Panc1 (cell line): ENCODE measurements around the gene LRRC8E. TPM values are rescaled to one million over a fixed set of nuclear protein-coding genes. Genes with fewer than 3 reads are reported as not detected.

Experiments used
- ATAC-seq: fragments of 200-7000 bp; cut with Tn5 transposase; 2 replicates; pipeline ENCODE4 v1.9.1; 2020; ENCODE audit warnings: mild to moderate bottlenecking, moderate library complexity
- BruUV-seq: library from RNA; stranded (reverse); fragments of 400-500 nt; replicated peaks from 2 replicates; lab custom pipeline; 2021; lab: Mats Ljungman, UMichigan
- CTCF ChIA-PET: fragments of 300-600 bp; sonication (Branson Sonifier 250); formaldehyde crosslinking; loops from one replicate; lab custom pipeline; 2022; ENCODE audit warnings: antibody characterized with exemption; lab: Charles Lee
- POLR2A ChIA-PET: fragments of 300-600 bp; sonication (Branson Sonifier 250); formaldehyde crosslinking; loops from one replicate; lab custom pipeline; 2022; ENCODE audit warnings: antibody characterized with exemption; lab: Charles Lee
- DNase-seq: peaks from one replicate; pipeline ENCODE4 v3.0.0-alpha.2; 2010; ENCODE audit warnings: low read depth, low spot score
- H3K27ac ChIP-seq: 2 replicates; pipeline ENCODE4 v1.5.1; 2011; ENCODE audit warnings: mild to moderate bottlenecking, low read length, inconsistent platforms
- H3K27me3 ChIP-seq: fragments of 200-500 bp; sonication (Bioruptor generic); 2 replicates; pipeline ENCODE4 v1.6.0; 2014; ENCODE audit warnings: low read length, inconsistent platforms; ENCODE audit not compliant: control insufficient read depth, insufficient read depth
- H3K36me3 ChIP-seq: fragments of 200-500 bp; sonication (Bioruptor generic); 2 replicates; pipeline ENCODE4 v1.5.1; 2014; ENCODE audit warnings: inconsistent platforms, mild to moderate bottlenecking, low read length, moderate library complexity; ENCODE audit not compliant: control insufficient read depth, insufficient read depth
- H3K4me1 ChIP-seq: 2 replicates; pipeline ENCODE4 v1.5.1; 2011; ENCODE audit warnings: inconsistent platforms, mild to moderate bottlenecking, low read length, moderate library complexity; ENCODE audit not compliant: control insufficient read depth, insufficient read depth
- H3K4me3 ChIP-seq, 2 experiments: 2 replicates each; pipeline ENCODE4 v1.5.1; 2011 to 2012; ENCODE audit warnings: low read depth in 2 of 2, low read length in 2 of 2, mild to moderate bottlenecking in 2 of 2, inconsistent platforms in 1 of 2, moderate library complexity in 1 of 2
- H3K9me3 ChIP-seq: fragments of 200-500 bp; sonication (Bioruptor generic); 2 replicates; pipeline ENCODE4 v1.5.1; 2014; ENCODE audit warnings: low read depth, mild to moderate bottlenecking, inconsistent platforms, low read length, moderate library complexity; ENCODE audit not compliant: control insufficient read depth, insufficient read depth
- POLR2AphosphoS5 ChIP-seq: IDR thresholded peaks from 2 replicates; pipeline ENCODE4 v1.6.1; 2012; ENCODE audit warnings: mild to moderate bottlenecking, low read depth, low read length, moderate library complexity
- SIN3A ChIP-seq: IDR thresholded peaks from 2 replicates; pipeline ENCODE4 v1.6.1; 2012; ENCODE audit warnings: low read depth, mild to moderate bottlenecking, low read length, moderate library complexity, borderline replicate concordance; ENCODE audit not compliant: insufficient read depth
- TCF7L2 ChIP-seq: IDR thresholded peaks from 2 replicates; pipeline ENCODE4 v1.6.1; 2011; ENCODE audit warnings: mild to moderate bottlenecking, low read depth, low read length, inconsistent platforms
- in situ Hi-C: cut with HindIII; loops from 2 replicates; pipeline ENCODE4 v1.10.0; 2016; ENCODE audit warnings: low sequenced_read_pairs, low pct_unique_long_range_greater_than_20kb
- intact Hi-C: fragments of 100-400 bp; cut with micrococcal nuclease; formaldehyde crosslinking; loops from one replicate; pipeline ENCODE4 v1.10.0; 2022; ENCODE audit not compliant: unreplicated experiment
- total RNA-seq: library from RNA; stranded (reverse); gene quantifications from one replicate; pipeline ENCODE4 v1.2.1, GENCODE V29; 2021; ENCODE audit not compliant: unreplicated experiment
- TF ChIP-seq, protein P1 (sequence below): fragments of 450-650 bp; IDR thresholded peaks from 2 replicates; pipeline ENCODE4 v1.5.1; 2017; ENCODE audit warnings: mild to moderate bottlenecking
- TF ChIP-seq, protein P2 (sequence below), 2 experiments: IDR thresholded peaks; 2 replicates each; pipeline ENCODE4 v1.6.1; 2011 to 2012; ENCODE audit warnings: low read depth in 2 of 2, control low read depth in 1 of 2, low read length in 1 of 2, mild to moderate bottlenecking in 1 of 2, moderate library complexity in 1 of 2; ENCODE audit not compliant: insufficient read depth in 1 of 2

LRRC8E gene
- total RNA-seq, 1 experiment from 2014 or later: 5.0 TPM

DNA sequence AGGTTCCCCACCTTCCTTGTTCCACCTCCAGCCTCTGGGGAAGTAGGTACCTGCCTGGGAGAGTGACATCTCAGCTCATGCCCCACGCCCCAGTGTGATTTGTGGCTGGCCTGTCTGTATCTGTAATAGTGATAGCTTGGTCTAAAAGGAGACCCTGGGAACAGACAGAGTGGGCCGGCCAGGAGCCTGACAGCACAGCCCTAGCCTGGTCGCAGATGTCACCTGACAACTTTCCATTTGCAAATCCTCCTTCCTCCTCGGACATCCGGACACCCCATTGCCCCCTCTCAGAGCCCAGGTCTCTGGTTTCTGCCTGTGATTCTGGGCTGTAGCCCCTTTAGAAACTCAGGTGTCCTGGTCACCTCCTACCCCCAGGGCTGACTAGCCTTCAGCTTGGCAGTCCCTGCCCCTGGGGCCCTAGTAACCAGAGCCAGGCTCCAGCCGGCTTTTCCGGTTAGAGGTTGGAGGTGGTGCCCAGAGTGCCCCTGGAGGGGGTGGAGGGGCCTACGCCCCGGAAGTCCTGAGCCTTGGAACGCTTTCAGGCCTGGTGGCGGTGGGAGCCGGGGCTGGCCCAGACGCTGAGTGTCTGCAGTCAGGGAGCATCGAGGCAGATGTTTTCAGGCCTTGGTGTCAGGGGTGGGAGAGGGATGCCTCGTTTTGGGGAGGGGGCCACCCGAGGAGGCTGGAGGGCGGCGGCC, 6.5 kb downstream of the LRRC8E start:
- no peaks in the 10 kb centered on the region for H3K36me3 ChIP-seq
- in situ Hi-C loops (no loop called here), intact Hi-C loops (no loop called here)
- H3K4me3 ChIP-seq: no peak overlapping the region
- no peaks in the 10 kb centered on the region; the same call in 1 of the 2 replicates for H3K4me1 ChIP-seq
- H3K27me3 ChIP-seq: no peaks in the 10 kb centered on the region
- no peak overlapping the region for H3K27ac ChIP-seq
- ChIA-PET CTCF (no interaction called here), POLR2A (interaction anchor here (0.6 kb wide), 2 partner anchors 11 to 42 kb away, joined by 3 to 5 read pairs; no protein-coding TSS in a partner anchor)
- no peak for DNase-seq
- BruUV-seq: no TSS peak
- ATAC-seq: no peak; the same call in 1 of the 2 replicates
- TF ChIP-seq POLR2AphosphoS5: no peak
- no peaks in the 10 kb centered on the region for H3K9me3 ChIP-seq

DNA sequence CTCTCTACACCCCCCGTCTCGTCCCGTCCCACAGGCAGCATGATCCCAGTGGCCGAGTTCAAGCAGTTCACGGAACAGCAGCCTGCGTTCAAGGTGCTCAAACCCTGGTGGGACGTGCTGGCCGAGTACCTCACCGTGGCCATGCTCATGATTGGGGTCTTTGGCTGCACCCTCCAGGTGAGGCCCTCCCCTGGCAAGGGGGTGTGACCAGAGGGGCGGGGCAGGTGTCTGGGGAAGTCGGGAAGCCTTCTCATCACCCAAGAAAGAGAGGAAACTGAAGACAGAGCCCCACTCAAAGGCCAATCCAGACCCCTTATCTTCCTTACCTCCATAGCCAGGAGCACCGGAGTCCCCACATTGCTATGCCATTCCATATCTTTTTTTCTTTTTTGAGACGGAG, 7.3 kb downstream of the LRRC8E start:
- H3K4me1 ChIP-seq: no peaks in the 10 kb centered on the region; the same call in 1 of the 2 replicates
- no peaks in the 10 kb centered on the region for H3K27me3 ChIP-seq
- intact Hi-C loops: no loop called here
- ChIA-PET POLR2A (no interaction called here), CTCF (no interaction called here)
- H3K36me3 ChIP-seq: no peaks in the 10 kb centered on the region
- no peaks in the 10 kb centered on the region for H3K9me3 ChIP-seq
- in situ Hi-C loops: no loop called here
- ATAC-seq: no peak
- H3K4me3 ChIP-seq: no peak overlapping the region
- no TSS peak for BruUV-seq
- H3K27ac ChIP-seq: no peak overlapping the region
- DNase-seq: no peak
- no peak for TF ChIP-seq SIN3A
- TF ChIP-seq, protein P1, sequence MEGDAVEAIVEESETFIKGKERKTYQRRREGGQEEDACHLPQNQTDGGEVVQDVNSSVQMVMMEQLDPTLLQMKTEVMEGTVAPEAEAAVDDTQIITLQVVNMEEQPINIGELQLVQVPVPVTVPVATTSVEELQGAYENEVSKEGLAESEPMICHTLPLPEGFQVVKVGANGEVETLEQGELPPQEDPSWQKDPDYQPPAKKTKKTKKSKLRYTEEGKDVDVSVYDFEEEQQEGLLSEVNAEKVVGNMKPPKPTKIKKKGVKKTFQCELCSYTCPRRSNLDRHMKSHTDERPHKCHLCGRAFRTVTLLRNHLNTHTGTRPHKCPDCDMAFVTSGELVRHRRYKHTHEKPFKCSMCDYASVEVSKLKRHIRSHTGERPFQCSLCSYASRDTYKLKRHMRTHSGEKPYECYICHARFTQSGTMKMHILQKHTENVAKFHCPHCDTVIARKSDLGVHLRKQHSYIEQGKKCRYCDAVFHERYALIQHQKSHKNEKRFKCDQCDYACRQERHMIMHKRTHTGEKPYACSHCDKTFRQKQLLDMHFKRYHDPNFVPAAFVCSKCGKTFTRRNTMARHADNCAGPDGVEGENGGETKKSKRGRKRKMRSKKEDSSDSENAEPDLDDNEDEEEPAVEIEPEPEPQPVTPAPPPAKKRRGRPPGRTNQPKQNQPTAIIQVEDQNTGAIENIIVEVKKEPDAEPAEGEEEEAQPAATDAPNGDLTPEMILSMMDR: no peak
- TF ChIP-seq, protein P2, sequence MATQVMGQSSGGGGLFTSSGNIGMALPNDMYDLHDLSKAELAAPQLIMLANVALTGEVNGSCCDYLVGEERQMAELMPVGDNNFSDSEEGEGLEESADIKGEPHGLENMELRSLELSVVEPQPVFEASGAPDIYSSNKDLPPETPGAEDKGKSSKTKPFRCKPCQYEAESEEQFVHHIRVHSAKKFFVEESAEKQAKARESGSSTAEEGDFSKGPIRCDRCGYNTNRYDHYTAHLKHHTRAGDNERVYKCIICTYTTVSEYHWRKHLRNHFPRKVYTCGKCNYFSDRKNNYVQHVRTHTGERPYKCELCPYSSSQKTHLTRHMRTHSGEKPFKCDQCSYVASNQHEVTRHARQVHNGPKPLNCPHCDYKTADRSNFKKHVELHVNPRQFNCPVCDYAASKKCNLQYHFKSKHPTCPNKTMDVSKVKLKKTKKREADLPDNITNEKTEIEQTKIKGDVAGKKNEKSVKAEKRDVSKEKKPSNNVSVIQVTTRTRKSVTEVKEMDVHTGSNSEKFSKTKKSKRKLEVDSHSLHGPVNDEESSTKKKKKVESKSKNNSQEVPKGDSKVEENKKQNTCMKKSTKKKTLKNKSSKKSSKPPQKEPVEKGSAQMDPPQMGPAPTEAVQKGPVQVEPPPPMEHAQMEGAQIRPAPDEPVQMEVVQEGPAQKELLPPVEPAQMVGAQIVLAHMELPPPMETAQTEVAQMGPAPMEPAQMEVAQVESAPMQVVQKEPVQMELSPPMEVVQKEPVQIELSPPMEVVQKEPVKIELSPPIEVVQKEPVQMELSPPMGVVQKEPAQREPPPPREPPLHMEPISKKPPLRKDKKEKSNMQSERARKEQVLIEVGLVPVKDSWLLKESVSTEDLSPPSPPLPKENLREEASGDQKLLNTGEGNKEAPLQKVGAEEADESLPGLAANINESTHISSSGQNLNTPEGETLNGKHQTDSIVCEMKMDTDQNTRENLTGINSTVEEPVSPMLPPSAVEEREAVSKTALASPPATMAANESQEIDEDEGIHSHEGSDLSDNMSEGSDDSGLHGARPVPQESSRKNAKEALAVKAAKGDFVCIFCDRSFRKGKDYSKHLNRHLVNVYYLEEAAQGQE (IDR thresholded peaks at IDR 0.05; ENCODE audit: insufficient read depth in 1 of 2, low read depth in 2 of 2, low read length in 1 of 2): no peak
- TF ChIP-seq POLR2AphosphoS5: no peak
- no peak for TF ChIP-seq TCF7L2

DNA sequence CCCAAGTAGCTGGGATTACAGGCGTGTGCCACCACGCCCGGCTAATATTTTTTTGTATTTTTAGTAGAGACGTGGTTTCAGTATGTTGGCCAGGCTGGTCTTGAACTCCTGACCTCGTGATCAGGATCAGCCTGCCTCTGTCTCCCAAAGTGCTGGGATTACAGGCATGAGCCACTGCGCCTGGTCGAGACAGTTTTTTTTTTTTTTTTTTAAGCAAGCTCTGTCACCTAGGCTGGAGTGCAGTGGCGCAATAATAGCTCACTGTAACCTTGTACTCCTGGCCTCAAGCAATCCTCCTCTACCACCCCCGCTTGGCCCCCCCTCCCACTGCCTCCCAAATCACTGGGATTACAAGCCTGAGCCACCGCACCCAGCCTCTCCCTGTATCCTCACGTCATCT, 9.0 kb downstream of the LRRC8E start:
- ChIA-PET POLR2A (no interaction called here), CTCF (interaction anchor here (0.6 kb wide), 1 partner anchor 286 kb away, joined by 10 read pairs; no protein-coding TSS in a partner anchor)
- TF ChIP-seq, protein P1: no peak
- no peak for TF ChIP-seq POLR2AphosphoS5
- no peak for TF ChIP-seq SIN3A
- TF ChIP-seq, protein P2 (IDR thresholded peaks at IDR 0.05; ENCODE audit: insufficient read depth in 1 of 2, low read depth in 2 of 2, low read length in 1 of 2): no peak
- TF ChIP-seq TCF7L2: no peak
- Histone ChIP-seq H3K36me3 (no peaks in the 10 kb centered on the region), H3K4me1 (no peaks in the 10 kb centered on the region; the same call in 1 of the 2 replicates), H3K27ac (no peak overlapping the region), H3K4me3 (no peak overlapping the region), H3K27me3 (no peaks in the 10 kb centered on the region), H3K9me3 (no peaks in the 10 kb centered on the region)
- no peak for ATAC-seq
- in situ Hi-C loops (no loop called here), intact Hi-C loops (no loop called here)
- BruUV-seq: no TSS peak
- no peak for DNase-seq
